ENCODE results near the gene HDAC4. TPM values are rescaled to one million over a fixed set of nuclear protein-coding genes. Genes with fewer than 3 reads are reported as not detected.

HDAC4 gene
- total RNA-seq, 1 donor from 2014 or later: 11.8 TPM

GRCh38 chr2:239162976-239163687 lies 237.7 kb downstream of the HDAC4 start:
- Histone ChIP-seq H3K9ac (ENCODE audit: low read length) (no peak overlapping the region), H3K27ac (ENCODE audit: low read depth, low read length) (no peak overlapping the region), H3K36me3 (ENCODE audit: insufficient read depth, low read length) (no peaks in the 10 kb centered on the region), H3K4me2 (ENCODE audit: low read length) (no peak overlapping the region), H3K4me1 (ENCODE audit: insufficient read depth, low read length) (no peaks in the 10 kb centered on the region), H3K9me3 (ENCODE audit: insufficient read depth, low read depth, low read length) (no peaks in the 10 kb centered on the region), H3K4me3 (ENCODE audit: insufficient read depth, low read depth, low read length) (no peak overlapping the region), H2AFZ (ENCODE audit: low read depth, low read length) (no peak overlapping the region), H3K27me3 (ENCODE audit: insufficient read depth, low read length) (no peaks in the 10 kb centered on the region), H4K20me1 (ENCODE audit: insufficient read depth, low read length) (no peaks in the 10 kb centered on the region), H3K79me2 (ENCODE audit: insufficient read depth, low read length) (no peaks in the 10 kb centered on the region)
- Mint-ChIP-seq H3K9me3 (ENCODE audit: unreplicated experiment) (no peaks in the 10 kb centered on the region), H3K4me3 (ENCODE audit: unreplicated experiment) (no peak overlapping the region), H3K27me3 (ENCODE audit: low read depth, unreplicated experiment) (peaks cover 3% of the 10 kb centered on the region), H3K36me3 (ENCODE audit: low read depth, unreplicated experiment) (peaks cover 4% of the 10 kb centered on the region), H3K4me1 (ENCODE audit: low read depth, unreplicated experiment) (no peaks in the 10 kb centered on the region), H3K27ac (ENCODE audit: unreplicated experiment) (no peak overlapping the region)
- TF ChIP-seq CTCF (IDR thresholded peaks at IDR 0.05; ENCODE audit: insufficient read depth, low read depth, low read length) (no peak), EZH2 (IDR thresholded peaks at IDR 0.05; ENCODE audit: insufficient read depth, low read length) (no peak)
- DNase-seq (ENCODE audit: low read depth): no peak
- FAIRE-seq: no peak

GRCh38 chr2:239162141-239162821 lies 238.5 kb downstream of the HDAC4 start:
- H3K4me3 ChIP-seq (ENCODE audit: insufficient read depth, low read depth, low read length): no peak overlapping the region
- H3K9me3 ChIP-seq (ENCODE audit: insufficient read depth, low read depth, low read length): no peaks in the 10 kb centered on the region
- peaks cover 4% of the 10 kb centered on the region for H3K36me3 Mint-ChIP-seq (ENCODE audit: low read depth, unreplicated experiment)
- no peak for TF ChIP-seq EZH2 (IDR thresholded peaks at IDR 0.05; ENCODE audit: insufficient read depth, low read length)
- no peak overlapping the region for H3K4me2 ChIP-seq (ENCODE audit: low read length)
- DNase-seq (ENCODE audit: low read depth): no peak
- peak overlapping the region; percentile 18 for H3K27ac Mint-ChIP-seq (ENCODE audit: unreplicated experiment)
- H3K79me2 ChIP-seq (ENCODE audit: insufficient read depth, low read length): no peaks in the 10 kb centered on the region
- no peak for FAIRE-seq
- H3K4me3 Mint-ChIP-seq (ENCODE audit: unreplicated experiment): no peak overlapping the region
- no peaks in the 10 kb centered on the region for H3K36me3 ChIP-seq (ENCODE audit: insufficient read depth, low read length)
- H3K9me3 Mint-ChIP-seq (ENCODE audit: unreplicated experiment): no peaks in the 10 kb centered on the region
- H3K27ac ChIP-seq (ENCODE audit: low read depth, low read length): no peak overlapping the region
- H2AFZ ChIP-seq (ENCODE audit: low read depth, low read length): no peak overlapping the region
- no peaks in the 10 kb centered on the region for H3K4me1 Mint-ChIP-seq (ENCODE audit: low read depth, unreplicated experiment)
- H3K4me1 ChIP-seq (ENCODE audit: insufficient read depth, low read length): no peaks in the 10 kb centered on the region
- H4K20me1 ChIP-seq (ENCODE audit: insufficient read depth, low read length): no peaks in the 10 kb centered on the region
- peaks cover 3% of the 10 kb centered on the region for H3K27me3 Mint-ChIP-seq (ENCODE audit: low read depth, unreplicated experiment)
- no peak overlapping the region for H3K9ac ChIP-seq (ENCODE audit: low read length)
- no peaks in the 10 kb centered on the region for H3K27me3 ChIP-seq (ENCODE audit: insufficient read depth, low read length)

- Mint-ChIP-seq H3K27ac (ENCODE audit: unreplicated experiment) (no peak overlapping the region), H3K36me3 (ENCODE audit: low read depth, unreplicated experiment) (peaks cover 4% of the 10 kb centered on the region), H3K4me1 (ENCODE audit: low read depth, unreplicated experiment) (no peaks in the 10 kb centered on the region), H3K4me3 (ENCODE audit: unreplicated experiment) (no peak overlapping the region), H3K9me3 (ENCODE audit: unreplicated experiment) (no peaks in the 10 kb centered on the region), H3K27me3 (ENCODE audit: low read depth, unreplicated experiment) (peaks cover 3% of the 10 kb centered on the region)
- Histone ChIP-seq H4K20me1 (ENCODE audit: insufficient read depth, low read length) (no peaks in the 10 kb centered on the region), H3K9me3 (ENCODE audit: insufficient read depth, low read depth, low read length) (no peaks in the 10 kb centered on the region), H3K36me3 (ENCODE audit: insufficient read depth, low read length) (no peaks in the 10 kb centered on the region), H3K9ac (ENCODE audit: low read length) (no peak overlapping the region), H2AFZ (ENCODE audit: low read depth, low read length) (no peak overlapping the region), H3K27me3 (ENCODE audit: insufficient read depth, low read length) (no peaks in the 10 kb centered on the region), H3K4me2 (ENCODE audit: low read length) (no peak overlapping the region), H3K27ac (ENCODE audit: low read depth, low read length) (no peak overlapping the region), H3K4me3 (ENCODE audit: insufficient read depth, low read depth, low read length) (no peak overlapping the region), H3K4me1 (ENCODE audit: insufficient read depth, low read length) (no peaks in the 10 kb centered on the region), H3K79me2 (ENCODE audit: insufficient read depth, low read length) (no peaks in the 10 kb centered on the region)
- DNase-seq (ENCODE audit: low read depth) (no peak), FAIRE-seq (no peak)
- TF ChIP-seq EZH2 (IDR thresholded peaks at IDR 0.05; ENCODE audit: insufficient read depth, low read length) (no peak), CTCF (IDR thresholded peaks at IDR 0.05; ENCODE audit: insufficient read depth, low read depth, low read length) (no peak)
Observed at GRCh38 chr2:239161711-239162140, 239.1 kb downstream of the HDAC4 start.
